Chondrocyte (in vitro differentiated cells): Measurements from ENCODE around the gene MRAP2. TPM values are rescaled to one million over a fixed set of nuclear protein-coding genes. Genes with fewer than 3 reads are reported as not detected.
"Not testable (repeated sequence)": the region's sequence is repeated elsewhere in the genome, so short reads cannot be mapped to it uniquely, and the experiment has no call there.

ENCODE experiments used
- DNase-seq: peaks from one replicate; pipeline ENCODE4 v3.0.0; 2021; ENCODE audit warnings: mixed read lengths, low spot score
- H3K27ac Mint-ChIP-seq: one replicate; pipeline ENCODE4 v1.8.0; 2021; ENCODE audit warnings: mild to moderate bottlenecking, moderate library complexity, mixed read lengths; ENCODE audit not compliant: unreplicated experiment
- H3K27me3 Mint-ChIP-seq: 2 replicates; pipeline ENCODE4 v1.8.0; 2021; ENCODE audit warnings: low read depth, mixed read lengths
- H3K36me3 Mint-ChIP-seq: 2 replicates; pipeline ENCODE4 v1.8.0; 2021; ENCODE audit warnings: low read depth, mixed read lengths
- H3K4me1 Mint-ChIP-seq: 2 replicates; pipeline ENCODE4 v1.8.0; 2021; ENCODE audit warnings: low read depth, mild to moderate bottlenecking, mixed read lengths
- H3K4me3 Mint-ChIP-seq: one replicate; pipeline ENCODE4 v1.8.0; 2021; ENCODE audit warnings: mild to moderate bottlenecking, moderate library complexity, mixed read lengths; ENCODE audit not compliant: unreplicated experiment
- H3K9me3 Mint-ChIP-seq: 2 replicates; pipeline ENCODE4 v1.8.0; 2021; ENCODE audit warnings: low read depth, mixed read lengths
- CTCF ChIP-seq: fragments of 200-600 bp; sonication (generic); IDR thresholded peaks from 2 replicates; pipeline ENCODE4 v1.5.0; 2021; ENCODE audit warnings: antibody characterized with exemption, mild to moderate bottlenecking, moderate library complexity
- total RNA-seq: library from RNA; stranded (reverse); gene quantifications from 3 replicates; pipeline ENCODE4 v1.2.1, GENCODE V29; 2021

The MRAP2 gene
- total RNA-seq, 1 donor from 2014 or later, result 19.5 TPM

- Mint-ChIP-seq H3K9me3 (no peaks in the 10 kb centered on the region), H3K27ac (no peak overlapping the region), H3K4me3 (no peak overlapping the region), H3K27me3 (no peaks in the 10 kb centered on the region), H3K36me3 (peaks cover 6% of the 10 kb centered on the region), H3K4me1 (peaks cover 26% of the 10 kb centered on the region)
- DNase-seq, result no peak
- no peak for TF ChIP-seq CTCF
Observed at GRCh38 chr6:84062519-84063154, 29.1 kb downstream of the MRAP2 start.

GRCh38 chr6:84065693-84066290 lies 32.2 kb downstream of the MRAP2 start:
- peaks cover 26% of the 10 kb centered on the region for H3K4me1 Mint-ChIP-seq
- no peak for TF ChIP-seq CTCF
- no peak for DNase-seq
- H3K4me3 Mint-ChIP-seq, result no peak overlapping the region
- peak overlapping the region; percentile 84 for H3K27ac Mint-ChIP-seq
- peaks cover 21% of the 10 kb centered on the region for H3K36me3 Mint-ChIP-seq
- H3K27me3 Mint-ChIP-seq, result no peaks in the 10 kb centered on the region
- H3K9me3 Mint-ChIP-seq, result peaks cover 11% of the 10 kb centered on the region

- H3K4me1 Mint-ChIP-seq, result peaks cover 22% of the 10 kb centered on the region
- peak overlapping the region; percentile 84 for H3K27ac Mint-ChIP-seq
- H3K27me3 Mint-ChIP-seq, result no peaks in the 10 kb centered on the region
- DNase-seq, result no peak
- TF ChIP-seq CTCF, result no peak
- peaks cover 17% of the 10 kb centered on the region for H3K9me3 Mint-ChIP-seq
- no peak overlapping the region for H3K4me3 Mint-ChIP-seq
- peaks cover 28% of the 10 kb centered on the region for H3K36me3 Mint-ChIP-seq
Observed at GRCh38 chr6:84066536-84066935, 33.0 kb downstream of the MRAP2 start.

GRCh38 chr6:84068873-84069272 lies 35.3 kb downstream of the MRAP2 start:
- not testable (repeated sequence) for H3K4me3 Mint-ChIP-seq, H3K27me3 Mint-ChIP-seq, H3K27ac Mint-ChIP-seq, DNase-seq
- Mint-ChIP-seq H3K4me1 (peaks cover 17% of the 10 kb centered on the region), H3K9me3 (peaks cover 17% of the 10 kb centered on the region), H3K36me3 (peaks cover 37% of the 10 kb centered on the region)

GRCh38 chr6:84072442-84072997 lies 38.9 kb downstream of the MRAP2 start:
- no peak overlapping the region for H3K4me3 Mint-ChIP-seq
- peaks cover 4% of the 10 kb centered on the region for H3K4me1 Mint-ChIP-seq
- no peak overlapping the region for H3K27ac Mint-ChIP-seq
- peaks cover 35% of the 10 kb centered on the region for H3K36me3 Mint-ChIP-seq
- TF ChIP-seq CTCF, result no peak
- peaks cover 17% of the 10 kb centered on the region for H3K9me3 Mint-ChIP-seq
- H3K27me3 Mint-ChIP-seq, result no peaks in the 10 kb centered on the region
- no peak for DNase-seq
